WTC11 (cell line): ENCODE measurements around the gene SERTAD1.

Experiments
- ATF3 ChIP-seq: sonication (generic); formaldehyde crosslinking; conservative IDR thresholded peaks from 2 replicates; pipeline ENCODE4 v1.8.1; 2022; ENCODE audit warnings: mild to moderate bottlenecking, missing genetic modification reagents
- CTCF ChIP-seq: fragments of 200-600 bp; IDR thresholded peaks from 2 replicates; pipeline ENCODE4 v1.8.0; 2022; ENCODE audit warnings: antibody characterized with exemption
- IRF2 ChIP-seq: sonication (generic); formaldehyde crosslinking; IDR thresholded peaks from 2 replicates; pipeline ENCODE4 v1.8.0; 2022; ENCODE audit warnings: low read depth, missing genetic modification reagents, borderline replicate concordance
- MYBL2 ChIP-seq: sonication (generic); formaldehyde crosslinking; IDR thresholded peaks from 2 replicates; pipeline ENCODE4 v1.8.1; 2023; ENCODE audit warnings: mild to moderate bottlenecking, moderate library complexity, missing genetic modification reagents
- ZNF232 ChIP-seq: sonication (generic); formaldehyde crosslinking; IDR thresholded peaks from 2 replicates; pipeline ENCODE4 v1.8.0; 2022; ENCODE audit warnings: mild to moderate bottlenecking, missing genetic modification reagents

DNA sequence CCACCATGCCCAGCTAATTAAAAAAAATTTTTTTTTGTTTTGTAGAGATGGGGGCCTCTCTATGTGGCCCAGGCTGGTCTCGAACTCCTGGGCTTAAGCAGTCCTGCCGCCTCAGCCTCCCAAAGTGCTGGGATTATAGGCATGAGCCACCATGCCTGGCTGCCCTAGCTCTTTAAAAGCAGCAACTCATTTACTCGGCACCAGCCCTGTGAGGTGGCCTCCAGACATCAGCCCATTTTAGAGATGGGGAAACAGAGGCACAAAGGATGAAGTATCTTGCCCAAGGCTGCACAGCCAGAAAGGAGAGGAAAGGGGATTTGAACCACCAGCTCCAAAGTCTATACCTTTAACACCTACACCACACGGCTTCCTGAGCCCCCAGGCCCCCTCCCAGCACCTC lies 12.9 kb downstream of the SERTAD1 start:
- no peak for TF ChIP-seq CTCF
- TF ChIP-seq IRF2 (CRISPR knock-in tag): no peak
- TF ChIP-seq MYBL2 (CRISPR knock-in tag): no peak
- TF ChIP-seq ATF3 (CRISPR knock-in tag): no peak
- TF ChIP-seq ZNF232: no peak
